Neuronal stem cell (in vitro differentiated cells): Measurements from ENCODE around the gene ATN1.

Experiments
- DNase-seq: peaks from one replicate; pipeline ENCODE4 v3.0.0-alpha.2; 2013; ENCODE audit warnings: low spot score
- H2AFZ ChIP-seq: one replicate; pipeline ENCODE4 v1.6.1; 2013; ENCODE audit warnings: mild to moderate bottlenecking, low read length, inconsistent platforms
- H2AK5ac ChIP-seq: 2 replicates; pipeline ENCODE4 v1.6.1; 2013; ENCODE audit warnings: low read depth, mild to moderate bottlenecking, inconsistent platforms, low read length, moderate library complexity, mixed read lengths
- H2BK120ac ChIP-seq: 2 replicates; pipeline ENCODE4 v1.6.1; 2013; ENCODE audit warnings: low read depth, mild to moderate bottlenecking, inconsistent platforms, low read length, moderate library complexity, mixed read lengths
- H2BK12ac ChIP-seq: one replicate; pipeline ENCODE4 v1.6.1; 2013; ENCODE audit warnings: low read length, inconsistent platforms
- H2BK15ac ChIP-seq: 2 replicates; pipeline ENCODE4 v1.6.1; 2013; ENCODE audit warnings: mild to moderate bottlenecking, low read length, inconsistent platforms, mixed read lengths
- H2BK5ac ChIP-seq: one replicate; pipeline ENCODE4 v1.6.1; 2013; ENCODE audit warnings: inconsistent platforms, mild to moderate bottlenecking, low read length, moderate library complexity
- H3K14ac ChIP-seq: one replicate; pipeline ENCODE4 v1.6.1; 2013; ENCODE audit warnings: low read length, inconsistent platforms
- H3K18ac ChIP-seq: 2 replicates; pipeline ENCODE4 v1.6.1; 2013; ENCODE audit warnings: low read length, inconsistent platforms
- H3K23ac ChIP-seq: 2 replicates; pipeline ENCODE4 v1.6.1; 2013; ENCODE audit warnings: low read depth, mild to moderate bottlenecking, mixed read lengths, low read length, inconsistent platforms; ENCODE audit not compliant: poor library complexity
- H3K27ac ChIP-seq: replicated peaks from 3 replicates; pipeline ENCODE4 v1.5.1; 2013; ENCODE audit warnings: low read length, inconsistent platforms
- H3K27me3 ChIP-seq, 3 experiments: 2 replicates each; pipeline ENCODE4 v1.6.1; 2013; ENCODE audit warnings: low read length in 3 of 3, mild to moderate bottlenecking in 2 of 3, inconsistent platforms in 1 of 3, low read depth in 1 of 3, mixed read lengths in 1 of 3, moderate library complexity in 1 of 3; ENCODE audit not compliant: control insufficient read depth in 3 of 3, insufficient read depth in 3 of 3
- H3K36me3 ChIP-seq, 2 donors: replicated peaks in 1 of 2; 2 replicates each; pipeline ENCODE4 v1.6.1; 2013; ENCODE audit warnings: low read length in 2 of 2; ENCODE audit not compliant: control insufficient read depth in 2 of 2, insufficient read depth in 2 of 2
- H3K4ac ChIP-seq: 2 replicates; pipeline ENCODE4 v1.6.1; 2013; ENCODE audit warnings: inconsistent platforms, mild to moderate bottlenecking, low read length, moderate library complexity
- H3K4me1 ChIP-seq, 2 donors: 1 replicate in 1 of 2; 2 replicates in 1 of 2; pipeline ENCODE4 v1.6.1; 2013; ENCODE audit warnings: low read length in 2 of 2, low read depth in 1 of 2; ENCODE audit not compliant: control insufficient read depth in 2 of 2, insufficient read depth in 1 of 2
- H3K4me2 ChIP-seq: one replicate; pipeline ENCODE4 v1.6.1; 2013; ENCODE audit warnings: mild to moderate bottlenecking, low read length, inconsistent platforms; ENCODE audit not compliant: insufficient read depth, poor library complexity, severe bottlenecking
- H3K4me3 ChIP-seq, 2 donors: 2 replicates each; pipeline ENCODE4 v1.5.1; 2013; ENCODE audit warnings: low read length in 2 of 2, mild to moderate bottlenecking in 2 of 2, inconsistent platforms in 1 of 2, moderate library complexity in 1 of 2
- H3K79me1 ChIP-seq: one replicate; pipeline ENCODE4 v1.6.1; 2013; ENCODE audit warnings: low read depth, mild to moderate bottlenecking, inconsistent platforms, low read length, moderate library complexity
- H3K9ac ChIP-seq: one replicate; pipeline ENCODE4 v1.6.1; 2013; ENCODE audit warnings: mild to moderate bottlenecking, low read depth, low read length, inconsistent platforms; ENCODE audit not compliant: poor library complexity
- H3K9me3 ChIP-seq, 2 donors: replicated peaks in 1 of 2; 2 replicates each; pipeline versions ENCODE3 to v1.6.1; 2013; ENCODE audit warnings: low read length in 2 of 2, mild to moderate bottlenecking in 2 of 2, inconsistent platforms in 1 of 2, low read depth in 1 of 2, mixed read lengths in 1 of 2, moderate library complexity in 1 of 2; ENCODE audit not compliant: control insufficient read depth in 2 of 2, insufficient read depth in 1 of 2
- H4K8ac ChIP-seq: one replicate; pipeline ENCODE4 v1.6.1; 2013; ENCODE audit warnings: low read depth, mild to moderate bottlenecking, inconsistent platforms, low read length, moderate library complexity
- H4K91ac ChIP-seq: one replicate; pipeline ENCODE4 v1.6.1; 2013; ENCODE audit warnings: low read length, low read depth, mild to moderate bottlenecking, inconsistent platforms; ENCODE audit not compliant: poor library complexity
- WGBS, 2 donors: extraction: QIAGEN DNeasy Blood & Tissue Kit; methylation state at CpG; one replicate each; pipeline ENCODE4 v1.1.7; 2013; ENCODE audit warnings: missing lambda C conversion rate in 2 of 2, mixed read lengths in 1 of 2; ENCODE audit not compliant: insufficient read length in 2 of 2, insufficient replicate concordance in 1 of 2; ENCODE audit errors: extremely low coverage in 2 of 2; 5-methylcytosine and 5-hydroxymethylcytosine counted together

The ATN1 gene

DNA sequence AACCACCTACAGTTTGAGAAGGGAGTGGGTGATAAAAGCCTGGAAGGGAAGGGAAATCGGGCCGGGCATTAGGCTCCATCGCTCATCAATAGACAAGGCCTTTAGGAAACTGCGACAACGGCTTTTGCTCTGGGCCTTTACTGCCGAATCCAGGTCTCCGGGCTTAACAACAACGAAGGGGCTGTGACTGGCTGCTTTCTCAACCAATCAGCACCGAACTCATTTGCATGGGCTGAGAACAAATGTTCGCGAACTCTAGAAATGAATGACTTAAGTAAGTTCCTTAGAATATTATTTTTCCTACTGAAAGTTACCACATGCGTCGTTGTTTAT, 15.6 kb downstream of the ATN1 start:
- peak overlapping the region; percentile 32 for H3K18ac ChIP-seq
- H3K4me2 ChIP-seq = peak overlapping the region; percentile 34
- no peaks in the 10 kb centered on the region for H3K27me3 ChIP-seq
- H2BK120ac ChIP-seq = no peak overlapping the region
- peak overlapping the region; percentile 25 for H2AK5ac ChIP-seq
- no peaks in the 10 kb centered on the region for H3K9me3 ChIP-seq
- peak overlapping the region; percentile 92 for H3K27ac ChIP-seq
- H4K8ac ChIP-seq = no peak overlapping the region
- no peak overlapping the region for H3K9ac ChIP-seq
- H3K4ac ChIP-seq = no peak overlapping the region
- no peak overlapping the region for H2BK15ac ChIP-seq
- no CpG with 5 or more reads among the region's 13 CpGs for WGBS, 2 donors
- peaks cover 7 to 13% of the 10 kb centered on the region in 2 donors for H3K4me1 ChIP-seq
- peak overlapping the region in 1 of 2 donors; percentile 86 for H3K4me3 ChIP-seq
- no peak overlapping the region for H3K14ac ChIP-seq
- H3K79me1 ChIP-seq = peaks cover 11% of the 10 kb centered on the region
- H2AFZ ChIP-seq = peak overlapping the region; percentile 16
- DNase-seq = peak; percentile 89
- no peak overlapping the region for H4K91ac ChIP-seq
- no peak overlapping the region for H3K23ac ChIP-seq
- H2BK12ac ChIP-seq = no peak overlapping the region
- peaks cover 29 to 64% of the 10 kb centered on the region in 2 donors for H3K36me3 ChIP-seq
- no peak overlapping the region for H2BK5ac ChIP-seq

GRCh38 chr12:6943722-6944380, 16.1 kb downstream of the ATN1 start, which contains the start of the genes C12orf57 and RNU7-1:
C12orf57 (plus strand) TSS chr12:6944022; CDS start chr12:6944122, 100 bp downstream.
RNU7-1 (plus strand) TSS chr12:6943816.
- peak within 1 kb of the TSS; percentile 95 for H3K23ac ChIP-seq
- no CpG with 5 or more reads among the region's 31 CpGs for WGBS, 2 donors
- H3K4ac ChIP-seq = peak within 1 kb of the TSS; percentile 91
- peak within 1 kb of the TSS; percentile 97 for H3K9ac ChIP-seq
- peak; percentile 76 for DNase-seq
- peak within 1 kb of the TSS; percentile 97 for H3K18ac ChIP-seq
- peak within 1 kb of the TSS; percentile 100 for H4K91ac ChIP-seq
- H3K14ac ChIP-seq = peak within 1 kb of the TSS; percentile 79
- peak within 1 kb of the TSS; percentile 86 to 92 for H3K4me3 ChIP-seq
- no peaks in the 10 kb centered on the region for H3K27me3 ChIP-seq
- peak within 1 kb of the TSS; percentile 26 for H2BK15ac ChIP-seq
- peak within 1 kb of the TSS; percentile 19 for H2BK120ac ChIP-seq
- H3K4me2 ChIP-seq = peak within 1 kb of the TSS; percentile 98
- peaks cover 7 to 11% of the 10 kb centered on the region in 2 donors for H3K4me1 ChIP-seq
- peak within 1 kb of the TSS; percentile 92 for H3K27ac ChIP-seq
- H2AK5ac ChIP-seq = peak within 1 kb of the TSS; percentile 94
- peaks cover 26 to 59% of the 10 kb centered on the region in 2 donors for H3K36me3 ChIP-seq
- no peaks in the 10 kb centered on the region for H3K9me3 ChIP-seq
- peaks cover 7% of the 10 kb centered on the region for H3K79me1 ChIP-seq
- H2BK5ac ChIP-seq = peak within 1 kb of the TSS; percentile 95
- peak within 1 kb of the TSS; percentile 99 for H4K8ac ChIP-seq
- peak within 1 kb of the TSS; percentile 75 for H2BK12ac ChIP-seq
- peak within 1 kb of the TSS; percentile 85 for H2AFZ ChIP-seq

- Histone ChIP-seq H2BK5ac (peak overlapping the region; percentile 95), H3K4me3 (peak overlapping the region; percentile 86 to 92), H3K9me3 (no peaks in the 10 kb centered on the region), H3K4ac (peak overlapping the region; percentile 91), H3K4me2 (peak overlapping the region; percentile 98), H3K4me1 (peaks cover 7 to 11% of the 10 kb centered on the region in 2 donors), H2AK5ac (peak overlapping the region; percentile 94), H3K36me3 (peaks cover 19 to 52% of the 10 kb centered on the region in 2 donors), H2AFZ (peak overlapping the region; percentile 85), H2BK12ac (peak overlapping the region; percentile 75), H4K8ac (peak overlapping the region; percentile 99), H3K27ac (peak overlapping the region; percentile 92), H3K9ac (peak overlapping the region; percentile 97), H3K14ac (peak overlapping the region; percentile 79), H2BK120ac (peak overlapping the region; percentile 19), H3K79me1 (peaks cover 4% of the 10 kb centered on the region), H4K91ac (peak overlapping the region; percentile 100), H3K18ac (peak overlapping the region; percentile 97), H3K27me3 (no peaks in the 10 kb centered on the region), H2BK15ac (peak overlapping the region; percentile 26), H3K23ac (peak overlapping the region; percentile 95)
- DNase-seq = peak; percentile 86
- WGBS, 2 donors = no CpG with 5 or more reads among the region's 48 CpGs
Observed at GRCh38 chr12:6944381-6945186, 16.8 kb downstream of the ATN1 start.

DNA sequence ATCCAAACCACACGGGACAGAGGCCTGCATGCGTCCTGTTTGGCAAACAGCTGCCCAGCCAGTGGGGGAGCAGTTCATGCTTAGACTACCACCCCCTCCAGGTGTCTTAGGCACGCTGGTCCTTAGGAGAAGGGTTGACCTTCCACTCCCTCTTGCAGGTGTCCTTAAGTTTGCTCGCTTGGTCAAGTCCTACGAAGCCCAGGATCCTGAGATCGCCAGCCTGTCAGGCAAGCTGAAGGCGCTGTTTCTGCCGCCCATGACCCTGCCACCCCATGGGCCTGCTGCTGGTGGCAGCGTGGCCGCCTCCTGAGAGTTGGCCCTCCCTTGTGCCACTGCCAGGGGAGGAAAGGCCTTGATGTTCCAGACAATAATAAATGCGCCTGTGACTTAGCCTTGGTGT, 17.9 kb downstream of the ATN1 start:
- peaks cover 17 to 42% of the 10 kb centered on the region in 2 donors for H3K36me3 ChIP-seq
- H3K18ac ChIP-seq = no peak overlapping the region
- no peak overlapping the region for H4K91ac ChIP-seq
- no peak overlapping the region for H3K4me2 ChIP-seq
- no peaks in the 10 kb centered on the region for H3K9me3 ChIP-seq
- H2AK5ac ChIP-seq = no peak overlapping the region
- H3K27ac ChIP-seq = no peak overlapping the region
- H2BK12ac ChIP-seq = no peak overlapping the region
- H2AFZ ChIP-seq = no peak overlapping the region
- H2BK15ac ChIP-seq = no peak overlapping the region
- no peak overlapping the region for H3K4ac ChIP-seq
- no peaks in the 10 kb centered on the region for H3K27me3 ChIP-seq
- H3K9ac ChIP-seq = no peak overlapping the region
- peak overlapping the region in 1 of 2 donors; percentile 9 for H3K4me3 ChIP-seq
- DNase-seq = no peak
- no peak overlapping the region for H3K23ac ChIP-seq
- no CpG with 5 or more reads among the region's 11 CpGs for WGBS, 2 donors
- no peak overlapping the region for H2BK5ac ChIP-seq
- no peak overlapping the region for H4K8ac ChIP-seq
- H3K4me1 ChIP-seq = peaks cover 7 to 11% of the 10 kb centered on the region in 2 donors
- no peak overlapping the region for H2BK120ac ChIP-seq
- peaks cover 4% of the 10 kb centered on the region for H3K79me1 ChIP-seq
- H3K14ac ChIP-seq = no peak overlapping the region
